NCI-H2171 (cell line): ENCODE data around the gene NT5C1A.

Experiments
- DNase-seq: peaks from one replicate; lab custom pipeline; 2025; lab: John Stamatoyannopoulos, UW

The NT5C1A gene

GRCh38 chr1:39689635-39690034 is 17.7 kb upstream of the NT5C1A start:
- no peak for DNase-seq

GRCh38 chr1:39689214-39689613 is 17.3 kb upstream of the NT5C1A start:
- DNase-seq = no peak

GRCh38 chr1:39688706-39689105 is 16.8 kb upstream of the NT5C1A start:
- DNase-seq = no peak

GRCh38 chr1:39687243-39687642 is 15.3 kb upstream of the NT5C1A start:
- DNase-seq = no peak

GRCh38 chr1:39685071-39685470 is 13.2 kb upstream of the NT5C1A start:
- no peak for DNase-seq

GRCh38 chr1:39684313-39684664 is 12.4 kb upstream of the NT5C1A start:
- no peak for DNase-seq

- DNase-seq = no peak
These were observed 11.8 kb upstream of the NT5C1A start for GRCh38 chr1:39683591-39684312.

GRCh38 chr1:39681999-39682398 is 10.1 kb upstream of the NT5C1A start:
- no peak for DNase-seq

- DNase-seq = no peak
These were observed 9.4 kb upstream of the NT5C1A start for GRCh38 chr1:39681294-39681693.

- no peak for DNase-seq
These were observed 8.8 kb upstream of the NT5C1A start for GRCh38 chr1:39680751-39681150.

- DNase-seq = no peak
These were observed 7.9 kb upstream of the NT5C1A start for GRCh38 chr1:39679821-39680220.

- no peak for DNase-seq
These were observed 7.0 kb upstream of the NT5C1A start for GRCh38 chr1:39678889-39679288.

GRCh38 chr1:39677645-39678044 is 5.7 kb upstream of the NT5C1A start:
- DNase-seq = no peak

- DNase-seq = no peak
These were observed 5.1 kb upstream of the NT5C1A start for GRCh38 chr1:39676948-39677548.

GRCh38 chr1:39675220-39675619 is 3.3 kb upstream of the NT5C1A start:
- DNase-seq = no peak

GRCh38 chr1:39673215-39673614 is 1.3 kb upstream of the NT5C1A start:
- no peak for DNase-seq

- DNase-seq = no peak
These were observed 642 bp upstream of the NT5C1A start for GRCh38 chr1:39672551-39672947.

GRCh38 chr1:39671433-39671792 is 494 bp downstream of the NT5C1A start:
- no peak for DNase-seq

- DNase-seq = no peak
These were observed 1.2 kb downstream of the NT5C1A start for GRCh38 chr1:39670689-39671088.

- DNase-seq = no peak
These were observed 3.0 kb downstream of the NT5C1A start for GRCh38 chr1:39668894-39669293.

GRCh38 chr1:39668111-39668510 is 3.8 kb downstream of the NT5C1A start:
- DNase-seq = no peak

GRCh38 chr1:39666772-39667171 is 5.1 kb downstream of the NT5C1A start:
- no peak for DNase-seq

GRCh38 chr1:39663559-39663958 is 8.3 kb downstream of the NT5C1A start:
- DNase-seq = no peak

- no peak for DNase-seq
These were observed 9.0 kb downstream of the NT5C1A start for GRCh38 chr1:39662861-39663260.
